C4-2B (cell line): ENCODE data around the gene MYO1D.

Experiments
- CTCF ChIP-seq: fragments of 450-650 bp; conservative IDR thresholded peaks from 2 replicates; pipeline ENCODE4 v1.5.1; 2017; ENCODE audit warnings: mild to moderate bottlenecking
- ZFX ChIP-seq: fragments of 450-650 bp; IDR thresholded peaks from 2 replicates; pipeline ENCODE4 v1.6.1; 2017

- TF ChIP-seq CTCF, result no peak
- TF ChIP-seq ZFX, result no peak
Measured at GRCh38 chr17:32502710-32503109, 374.2 kb downstream of the MYO1D start.
